Lower lobe of right lung (tissue), 2 donors: ENCODE results near the gene LSM11. TPM values are rescaled to one million over a fixed set of nuclear protein-coding genes. Genes with fewer than 3 reads are reported as not detected.

Experiments
- ATAC-seq, 2 donors: fragments of 200-7000 bp; cut with Tn5 transposase; one replicate each; pipeline ENCODE4 v1.9.1; 2020 to 2022; ENCODE audit warnings: mild to moderate bottlenecking in 2 of 2, moderate library complexity in 2 of 2
- DNase-seq: peaks from one replicate; pipeline ENCODE4 v3.0.0-alpha.2; 2020
- H3K27ac ChIP-seq: fragments of 200-600 bp; one replicate; pipeline ENCODE4 v1.8.0; 2022
- H3K27me3 ChIP-seq: fragments of 200-600 bp; one replicate; pipeline ENCODE4 v1.8.0; 2022; ENCODE audit warnings: low read depth
- H3K36me3 ChIP-seq: fragments of 200-600 bp; one replicate; pipeline ENCODE4 v1.8.0; 2022; ENCODE audit warnings: mild to moderate bottlenecking
- H3K4me1 ChIP-seq: fragments of 200-600 bp; one replicate; pipeline ENCODE4 v1.8.0; 2022
- H3K4me3 ChIP-seq: fragments of 200-600 bp; one replicate; pipeline ENCODE4 v1.8.0; 2022; ENCODE audit warnings: mild to moderate bottlenecking
- H3K9me3 ChIP-seq: fragments of 200-600 bp; one replicate; pipeline ENCODE4 v1.8.0; 2022
- intact Hi-C: fragments of 100-400 bp; cut with DNase I; formaldehyde crosslinking; loops from one replicate; pipeline ENCODE4 v1.11.0; 2022
- total RNA-seq: library from RNA; stranded (reverse); fragmentation: NEBNext Ultra II Directional; extraction: Animal tissue kit (Norgen Biotek cat#: 25700); gene quantifications from one replicate; pipeline ENCODE4 v1.2.1, GENCODE V29; 2021
- TF ChIP-seq, protein P1 (sequence below): fragments of 200-600 bp; IDR thresholded peaks from one replicate; pipeline ENCODE4 v1.8.0; 2022; ENCODE audit warnings: antibody characterized with exemption, mild to moderate bottlenecking
- donor health status: DM: no; HTN: yes; CAD: no; lungs with severe emphysema.

Gene LSM11
- total RNA-seq, 1 donor from 2014 or later, result 3.1 TPM

DNA sequence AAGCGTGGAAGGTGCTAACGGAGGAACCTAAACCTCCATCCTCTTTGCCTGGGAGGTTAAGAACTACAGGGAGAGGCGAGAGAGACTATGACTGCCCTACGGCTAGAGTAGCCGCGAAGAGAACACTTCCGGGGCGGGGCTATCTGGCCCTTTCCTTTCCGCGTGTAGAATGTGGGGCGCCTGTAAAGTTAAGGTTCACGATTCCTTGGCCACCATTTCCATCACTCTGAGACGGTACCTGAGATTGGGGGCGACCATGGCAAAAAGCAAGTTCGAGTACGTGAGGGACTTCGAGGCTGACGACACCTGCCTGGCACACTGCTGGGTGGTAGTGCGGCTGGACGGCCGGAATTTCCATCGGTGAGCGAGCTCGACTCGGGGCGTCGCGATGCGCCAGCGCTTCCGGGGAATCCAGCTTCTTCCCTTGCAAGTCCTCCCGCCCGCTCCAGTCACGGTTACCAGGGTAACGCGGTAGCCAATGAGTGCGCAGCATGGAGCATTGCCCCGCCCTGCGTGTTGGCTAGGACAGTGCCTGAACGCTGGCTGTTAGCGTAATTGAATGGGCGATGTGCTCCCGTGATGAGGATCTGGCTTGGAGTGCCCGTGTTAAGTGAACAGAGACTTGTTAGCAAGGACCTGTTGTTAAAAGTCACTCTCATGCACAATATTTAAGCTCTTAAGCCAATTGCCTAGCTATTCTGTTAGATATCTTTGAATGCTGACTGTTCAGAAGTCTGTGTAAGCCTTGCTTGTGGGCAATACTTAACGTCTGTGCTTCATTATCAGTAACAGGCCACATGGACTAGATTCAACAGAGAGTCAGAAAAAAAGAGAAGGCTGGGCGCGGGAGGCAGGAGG, 12.0 kb upstream of the LSM11 start, which contains the start of gene THG1L:
Gene THG1L, plus strand, starts transcription at position 149 of the 858 bp plus-strand sequence. Its CDS starts 21 bp downstream, at position 170.
- Histone ChIP-seq H3K4me3 (peak within 1 kb of the TSS; percentile 66), H3K4me1 (peaks cover 12% of the 10 kb centered on the region), H3K27me3 (no peaks in the 10 kb centered on the region), H3K9me3 (no peaks in the 10 kb centered on the region), H3K36me3 (peaks cover 28% of the 10 kb centered on the region), H3K27ac (peak within 1 kb of the TSS; percentile 87)
- peak; percentile 99 for DNase-seq
- intact Hi-C loops, result no loop called here
- TF ChIP-seq, protein P1, sequence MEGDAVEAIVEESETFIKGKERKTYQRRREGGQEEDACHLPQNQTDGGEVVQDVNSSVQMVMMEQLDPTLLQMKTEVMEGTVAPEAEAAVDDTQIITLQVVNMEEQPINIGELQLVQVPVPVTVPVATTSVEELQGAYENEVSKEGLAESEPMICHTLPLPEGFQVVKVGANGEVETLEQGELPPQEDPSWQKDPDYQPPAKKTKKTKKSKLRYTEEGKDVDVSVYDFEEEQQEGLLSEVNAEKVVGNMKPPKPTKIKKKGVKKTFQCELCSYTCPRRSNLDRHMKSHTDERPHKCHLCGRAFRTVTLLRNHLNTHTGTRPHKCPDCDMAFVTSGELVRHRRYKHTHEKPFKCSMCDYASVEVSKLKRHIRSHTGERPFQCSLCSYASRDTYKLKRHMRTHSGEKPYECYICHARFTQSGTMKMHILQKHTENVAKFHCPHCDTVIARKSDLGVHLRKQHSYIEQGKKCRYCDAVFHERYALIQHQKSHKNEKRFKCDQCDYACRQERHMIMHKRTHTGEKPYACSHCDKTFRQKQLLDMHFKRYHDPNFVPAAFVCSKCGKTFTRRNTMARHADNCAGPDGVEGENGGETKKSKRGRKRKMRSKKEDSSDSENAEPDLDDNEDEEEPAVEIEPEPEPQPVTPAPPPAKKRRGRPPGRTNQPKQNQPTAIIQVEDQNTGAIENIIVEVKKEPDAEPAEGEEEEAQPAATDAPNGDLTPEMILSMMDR, result no peak
- ATAC-seq, result peak; percentile 100

GRCh38 chr5:157732130-157732514, 11.4 kb upstream of the LSM11 start:
- no peak for ATAC-seq

DNA sequence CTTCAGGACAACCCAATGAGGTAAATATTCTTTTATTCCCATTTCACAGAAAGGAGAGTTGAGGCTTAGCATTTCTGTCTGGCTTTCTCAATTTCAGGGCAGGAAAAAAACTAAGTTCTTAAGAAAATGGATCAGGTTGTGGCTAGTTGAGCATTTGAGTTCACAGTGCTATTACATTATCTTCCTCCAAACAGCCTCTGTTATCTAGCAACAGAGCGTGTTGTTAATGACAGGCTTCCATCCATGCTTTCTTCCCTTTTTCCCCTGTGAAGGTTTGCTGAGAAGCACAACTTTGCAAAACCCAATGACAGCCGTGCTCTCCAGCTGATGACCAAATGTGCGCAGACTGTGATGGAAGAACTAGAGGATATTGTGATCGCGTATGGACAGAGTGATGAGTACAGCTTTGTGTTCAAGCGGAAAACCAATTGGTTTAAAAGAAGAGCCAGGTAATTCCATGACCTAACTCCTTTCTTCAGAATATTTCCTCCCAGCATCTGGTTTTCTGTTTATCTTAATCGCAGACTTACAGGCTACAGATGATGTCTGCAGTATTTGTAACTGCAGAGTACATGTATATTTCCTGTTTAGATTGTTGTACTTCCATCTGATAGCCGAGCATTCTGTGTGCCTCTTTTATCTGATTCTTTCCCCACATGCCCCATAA, 10.8 kb upstream of the LSM11 start:
- no peaks in the 10 kb centered on the region for H3K9me3 ChIP-seq
- TF ChIP-seq, protein P1, result no peak
- no peaks in the 10 kb centered on the region for H3K27me3 ChIP-seq
- intact Hi-C loops, result no loop called here
- peaks cover 38% of the 10 kb centered on the region for H3K36me3 ChIP-seq
- H3K4me3 ChIP-seq, result no peak overlapping the region
- H3K4me1 ChIP-seq, result peaks cover 12% of the 10 kb centered on the region
- ATAC-seq (no peak), DNase-seq (no peak)
- no peak overlapping the region for H3K27ac ChIP-seq

More at GRCh38 chr5:157732130-157732514, 11.4 kb upstream of the LSM11 start:
- peaks cover 12% of the 10 kb centered on the region for H3K4me1 ChIP-seq
- DNase-seq, result no peak
- H3K36me3 ChIP-seq, result peaks cover 32% of the 10 kb centered on the region
- peak overlapping the region; percentile 66 for H3K4me3 ChIP-seq
- peak overlapping the region; percentile 87 for H3K27ac ChIP-seq
- H3K9me3 ChIP-seq, result no peaks in the 10 kb centered on the region
- intact Hi-C loops, result no loop called here
- H3K27me3 ChIP-seq, result no peaks in the 10 kb centered on the region
- TF ChIP-seq, protein P1, result no peak

GRCh38 chr5:157734436-157734835, 9.1 kb upstream of the LSM11 start:
- H3K27ac ChIP-seq, result no peak overlapping the region
- ATAC-seq, result no peak
- TF ChIP-seq, protein P1, result no peak

GRCh38 chr5:157735991-157736390, 7.5 kb upstream of the LSM11 start:
- peaks cover 8% of the 10 kb centered on the region for H3K4me1 ChIP-seq
- H3K27ac ChIP-seq, result no peak overlapping the region
- H3K36me3 ChIP-seq, result peaks cover 60% of the 10 kb centered on the region
- intact Hi-C loops, result no loop called here
- no peaks in the 10 kb centered on the region for H3K9me3 ChIP-seq
- H3K27me3 ChIP-seq, result no peaks in the 10 kb centered on the region
- H3K4me3 ChIP-seq, result no peak overlapping the region
- ATAC-seq, result no peak
- DNase-seq, result no peak
- TF ChIP-seq, protein P1, result no peak

More at GRCh38 chr5:157734436-157734835, 9.1 kb upstream of the LSM11 start:
- Histone ChIP-seq H3K27me3 (no peaks in the 10 kb centered on the region), H3K4me3 (no peak overlapping the region), H3K36me3 (peaks cover 55% of the 10 kb centered on the region), H3K9me3 (no peaks in the 10 kb centered on the region), H3K4me1 (peaks cover 12% of the 10 kb centered on the region)
- DNase-seq, result no peak
- intact Hi-C loops, result no loop called here
